Retinal pigment epithelial cell (primary cell): Measurements from ENCODE around the gene FOXK1.
A peak's percentile ranks its signal among the peaks of the same experiment; 100 is the strongest.
"Not testable (repeated sequence)": the region's sequence is repeated elsewhere in the genome, so short reads cannot be mapped to it uniquely, and the experiment has no call there.

Experiments
- DNase-seq: peaks from one replicate; pipeline ENCODE4 v3.0.0-alpha.2; 2010; ENCODE audit warnings: low read depth
- H3K4me3 ChIP-seq: 2 replicates; pipeline ENCODE4 v1.5.1; 2011; ENCODE audit warnings: mild to moderate bottlenecking, low read length, control low read depth, moderate library complexity
- TF ChIP-seq, protein P1 (sequence below): conservative IDR thresholded peaks from 2 replicates; pipeline ENCODE4 v1.5.1; 2011; ENCODE audit warnings: low read depth, low read length, control low read depth, inconsistent platforms

The FOXK1 gene

DNA sequence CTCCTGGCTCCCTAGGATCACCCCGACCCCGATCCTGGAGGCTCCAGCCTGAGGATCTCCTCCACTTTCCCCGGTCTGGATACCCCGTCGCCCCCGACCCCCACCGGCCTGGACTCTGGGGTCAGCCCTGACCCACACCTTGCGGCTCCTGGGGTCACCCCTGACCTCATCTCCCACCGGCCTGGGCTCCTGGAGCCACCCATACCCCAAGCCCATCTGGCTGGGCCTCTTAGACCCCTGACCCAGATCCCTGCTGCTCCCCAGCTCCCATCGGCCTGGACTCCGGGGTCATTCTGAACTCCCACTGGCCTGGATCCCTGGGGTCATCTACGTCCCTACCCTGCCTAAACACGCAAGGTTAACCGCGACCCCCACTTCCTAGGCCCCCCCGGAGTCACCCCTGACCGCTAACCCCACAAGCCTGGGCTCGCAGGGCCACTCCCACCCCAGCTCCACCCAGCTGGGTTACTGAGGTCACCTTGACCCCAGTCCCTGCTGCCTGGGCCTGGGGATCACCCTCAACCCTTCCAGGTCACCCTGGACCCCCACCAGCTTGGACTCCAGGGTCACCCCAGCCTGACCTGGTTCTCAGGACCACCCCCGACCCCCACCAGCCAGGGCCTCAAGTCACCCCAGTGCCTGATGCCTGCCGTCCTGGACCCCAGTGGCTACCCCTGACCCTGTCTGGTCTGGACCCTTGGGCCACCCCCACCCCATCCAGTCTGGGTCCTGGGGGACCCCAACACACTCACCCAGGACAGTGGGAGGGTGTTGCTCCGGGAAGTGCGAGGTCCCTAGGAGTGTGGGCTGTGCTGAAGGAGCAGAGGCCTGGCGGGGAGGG, 1.2 kb downstream of the FOXK1 start:
- DNase-seq: no peak
- H3K4me3 ChIP-seq: peak overlapping the region; percentile 89
- TF ChIP-seq, protein P1, sequence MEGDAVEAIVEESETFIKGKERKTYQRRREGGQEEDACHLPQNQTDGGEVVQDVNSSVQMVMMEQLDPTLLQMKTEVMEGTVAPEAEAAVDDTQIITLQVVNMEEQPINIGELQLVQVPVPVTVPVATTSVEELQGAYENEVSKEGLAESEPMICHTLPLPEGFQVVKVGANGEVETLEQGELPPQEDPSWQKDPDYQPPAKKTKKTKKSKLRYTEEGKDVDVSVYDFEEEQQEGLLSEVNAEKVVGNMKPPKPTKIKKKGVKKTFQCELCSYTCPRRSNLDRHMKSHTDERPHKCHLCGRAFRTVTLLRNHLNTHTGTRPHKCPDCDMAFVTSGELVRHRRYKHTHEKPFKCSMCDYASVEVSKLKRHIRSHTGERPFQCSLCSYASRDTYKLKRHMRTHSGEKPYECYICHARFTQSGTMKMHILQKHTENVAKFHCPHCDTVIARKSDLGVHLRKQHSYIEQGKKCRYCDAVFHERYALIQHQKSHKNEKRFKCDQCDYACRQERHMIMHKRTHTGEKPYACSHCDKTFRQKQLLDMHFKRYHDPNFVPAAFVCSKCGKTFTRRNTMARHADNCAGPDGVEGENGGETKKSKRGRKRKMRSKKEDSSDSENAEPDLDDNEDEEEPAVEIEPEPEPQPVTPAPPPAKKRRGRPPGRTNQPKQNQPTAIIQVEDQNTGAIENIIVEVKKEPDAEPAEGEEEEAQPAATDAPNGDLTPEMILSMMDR: no peak

- DNase-seq: no peak
- TF ChIP-seq, protein P1: peak; percentile 42
- peak overlapping the region; percentile 89 for H3K4me3 ChIP-seq
Observed at GRCh38 chr7:4683884-4684565, 1.9 kb downstream of the FOXK1 start.

DNA sequence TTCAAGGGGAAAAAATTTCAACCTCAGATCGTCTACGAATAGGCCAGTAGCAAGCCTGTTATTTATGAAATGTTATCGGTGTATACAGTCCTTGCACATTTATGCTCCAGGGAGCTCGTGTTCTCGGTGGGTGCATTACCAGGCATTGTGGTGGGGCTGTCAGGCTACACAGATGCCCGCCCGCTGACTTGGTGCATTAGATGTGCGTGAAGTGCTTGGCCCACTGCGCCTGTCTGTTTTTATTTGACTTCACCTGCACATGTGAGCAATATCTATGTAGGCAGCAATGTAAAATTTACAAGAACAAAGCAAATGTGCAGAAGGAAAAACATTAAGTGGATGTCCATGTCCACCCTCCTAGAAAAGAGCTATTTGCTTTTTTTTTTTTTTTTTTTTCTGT, 2.8 kb downstream of the FOXK1 start:
- DNase-seq: no peak
- H3K4me3 ChIP-seq: peak overlapping the region; percentile 89
- TF ChIP-seq, protein P1: no peak

DNA sequence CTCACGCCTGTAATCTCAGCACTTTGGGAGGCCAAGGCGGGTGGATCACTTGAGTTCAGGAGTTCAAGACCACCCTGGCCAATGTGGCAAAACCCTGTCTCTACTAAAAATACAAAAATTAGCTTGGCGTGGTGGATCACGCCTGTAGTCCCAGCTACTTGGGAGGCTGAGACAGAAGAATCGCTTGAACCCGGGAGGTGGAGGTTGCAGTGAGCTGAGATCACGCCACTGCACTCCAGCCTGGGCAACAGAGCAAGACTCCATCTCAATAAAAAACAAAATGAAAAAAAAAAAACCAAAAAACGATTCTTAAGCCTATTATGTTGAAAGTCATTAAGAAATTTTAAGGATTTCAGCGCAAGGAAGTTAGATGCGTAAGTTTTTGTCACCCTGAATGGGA, 3.6 kb downstream of the FOXK1 start:
- DNase-seq, H3K4me3 ChIP-seq: not testable (repeated sequence)

GRCh38 chr7:4687956-4688355, 5.9 kb downstream of the FOXK1 start:
- TF ChIP-seq, protein P1: no peak
- no peak for DNase-seq
- H3K4me3 ChIP-seq: no peak overlapping the region

- no peak for DNase-seq
- TF ChIP-seq, protein P1: no peak
- no peak overlapping the region for H3K4me3 ChIP-seq
Observed at GRCh38 chr7:4689151-4689550, 7.1 kb downstream of the FOXK1 start.

DNA sequence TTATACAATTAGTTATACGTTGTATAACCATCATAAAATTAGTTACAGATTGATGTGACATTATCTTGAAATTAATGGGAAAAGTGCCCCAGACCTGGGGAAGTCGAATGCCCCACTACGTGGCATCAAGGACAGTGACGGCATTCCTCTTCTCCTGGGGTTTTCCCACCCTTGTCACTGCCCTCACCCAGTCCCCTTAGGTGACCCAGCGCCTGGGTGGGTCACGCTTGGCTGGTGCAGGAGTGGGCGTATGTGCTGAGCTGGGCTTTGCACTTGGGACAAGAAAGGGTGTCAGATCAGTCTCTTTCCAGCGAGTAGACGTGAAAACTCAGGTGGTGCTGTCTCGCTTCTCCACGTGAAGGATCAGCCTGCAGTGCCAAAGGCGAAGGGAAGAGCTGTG, 7.6 kb downstream of the FOXK1 start:
- DNase-seq: no peak
- no peak overlapping the region for H3K4me3 ChIP-seq
- TF ChIP-seq, protein P1: no peak
